NK-92 treated with Interleukin-12 subunit alpha and Interleukin-12 subunit beta, amount 100 ng/mL, for 24 hours (cell line): Measurements from ENCODE around the gene ARCN1.

Experiments
- DNase-seq: peaks from one replicate; lab custom pipeline; 2025; lab: John Stamatoyannopoulos, UW

The ARCN1 gene

GRCh38 chr11:118639899-118640298 is 67.7 kb downstream of the ARCN1 start:
- no peak for DNase-seq

DNA sequence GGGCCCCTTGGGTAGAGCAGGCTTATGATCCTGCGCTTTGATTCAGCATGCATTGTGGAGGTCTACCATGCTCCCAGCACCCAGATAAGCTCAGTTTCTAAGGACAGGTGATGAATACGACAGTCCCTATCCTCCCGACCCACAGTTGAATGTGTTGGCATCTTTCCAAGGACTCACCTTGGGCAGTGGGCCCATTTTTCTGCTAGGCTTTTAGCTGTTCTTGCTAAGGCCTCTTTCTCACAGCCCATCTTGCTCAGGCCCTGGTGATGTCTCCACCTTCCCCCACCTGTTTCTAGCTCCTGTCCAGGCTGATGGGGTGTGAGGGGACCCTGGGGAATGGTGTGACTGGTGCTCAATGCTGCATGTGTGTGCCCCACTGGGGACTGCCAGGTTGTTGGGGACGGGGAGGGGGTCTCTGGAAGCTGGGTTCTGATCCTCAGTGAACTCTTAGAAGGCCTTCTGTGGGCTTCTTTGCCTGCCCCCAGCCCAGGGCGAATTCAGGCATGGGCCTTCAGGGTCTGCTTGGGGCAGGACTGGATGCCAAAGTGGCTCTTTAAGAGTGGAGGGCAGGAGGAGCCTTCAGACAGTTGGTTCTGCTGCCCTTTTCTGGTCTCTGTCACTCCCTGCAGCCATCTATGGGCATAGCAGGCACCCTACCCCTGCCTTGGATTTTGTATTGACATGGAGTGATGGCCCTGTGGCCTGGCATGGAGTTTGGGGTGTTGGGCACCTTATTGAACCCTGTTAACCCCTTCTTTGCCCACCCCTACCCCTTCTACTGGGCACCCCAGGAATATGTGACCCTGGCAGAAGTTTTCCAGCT is 68.3 kb downstream of the ARCN1 start:
- no peak for DNase-seq

GRCh38 chr11:118641397-118642019 is 69.3 kb downstream of the ARCN1 start:
- no peak for DNase-seq

DNA sequence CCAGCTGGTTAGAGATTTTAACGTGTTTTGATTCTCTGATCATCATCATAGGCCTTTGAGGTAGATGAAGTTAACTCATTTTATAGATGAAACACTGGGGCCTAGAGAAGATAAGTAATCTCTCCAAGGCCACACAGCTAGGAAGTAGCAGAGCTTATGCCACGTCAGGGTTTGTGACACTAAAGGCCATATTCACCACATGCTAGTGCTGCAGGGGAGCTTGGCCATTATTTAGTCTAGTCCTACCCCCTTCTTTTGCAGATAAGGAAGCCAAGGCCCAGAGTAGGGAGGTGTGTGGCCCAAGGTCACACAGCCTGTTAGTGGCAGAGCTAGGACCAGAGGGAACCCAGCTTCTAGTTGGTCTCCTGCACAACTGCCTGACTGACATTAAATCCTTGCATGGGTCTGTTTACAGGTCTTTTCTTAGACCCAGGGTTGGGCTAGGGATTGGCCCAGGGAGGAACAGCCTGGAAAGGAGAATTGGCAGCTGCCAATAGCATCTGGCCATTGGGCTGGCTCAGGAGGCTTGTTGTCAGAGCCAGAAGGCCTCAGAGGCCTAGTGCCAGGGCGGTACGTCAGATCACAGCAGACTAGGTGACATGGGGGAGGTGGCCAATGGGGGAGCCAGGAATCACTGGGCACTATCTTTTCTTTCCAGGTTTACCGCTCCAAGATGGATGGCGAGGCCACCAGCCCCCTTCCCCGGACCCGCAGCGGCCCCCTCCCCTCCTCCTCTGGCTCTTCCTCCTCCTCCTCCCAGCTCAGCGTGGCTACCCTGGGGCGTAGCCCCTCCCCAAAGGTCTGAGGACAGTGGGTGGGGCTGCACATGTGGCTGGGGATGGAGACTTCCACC is 71.2 kb downstream of the ARCN1 start:
- no peak for DNase-seq

DNA sequence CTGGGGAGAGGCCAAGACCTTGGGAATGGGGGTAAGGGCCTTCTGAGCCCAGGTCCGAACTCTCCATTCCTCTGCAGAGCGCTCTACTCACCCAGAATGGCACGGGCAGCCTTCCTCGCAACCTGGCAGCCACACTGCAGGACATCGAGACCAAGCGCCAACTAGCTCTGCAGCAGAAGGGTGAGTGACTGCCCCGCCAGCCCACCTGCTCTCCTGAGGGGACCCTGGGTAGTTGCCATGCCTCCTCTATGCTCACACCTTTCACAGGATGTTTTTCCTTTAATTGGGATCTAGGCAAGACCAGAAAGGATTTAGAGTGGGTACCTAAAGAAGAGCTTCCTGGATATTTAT is 71.8 kb downstream of the ARCN1 start:
- DNase-seq: no peak

- DNase-seq: no peak
These were observed 72.3 kb downstream of the ARCN1 start for GRCh38 chr11:118644496-118644895.

DNA sequence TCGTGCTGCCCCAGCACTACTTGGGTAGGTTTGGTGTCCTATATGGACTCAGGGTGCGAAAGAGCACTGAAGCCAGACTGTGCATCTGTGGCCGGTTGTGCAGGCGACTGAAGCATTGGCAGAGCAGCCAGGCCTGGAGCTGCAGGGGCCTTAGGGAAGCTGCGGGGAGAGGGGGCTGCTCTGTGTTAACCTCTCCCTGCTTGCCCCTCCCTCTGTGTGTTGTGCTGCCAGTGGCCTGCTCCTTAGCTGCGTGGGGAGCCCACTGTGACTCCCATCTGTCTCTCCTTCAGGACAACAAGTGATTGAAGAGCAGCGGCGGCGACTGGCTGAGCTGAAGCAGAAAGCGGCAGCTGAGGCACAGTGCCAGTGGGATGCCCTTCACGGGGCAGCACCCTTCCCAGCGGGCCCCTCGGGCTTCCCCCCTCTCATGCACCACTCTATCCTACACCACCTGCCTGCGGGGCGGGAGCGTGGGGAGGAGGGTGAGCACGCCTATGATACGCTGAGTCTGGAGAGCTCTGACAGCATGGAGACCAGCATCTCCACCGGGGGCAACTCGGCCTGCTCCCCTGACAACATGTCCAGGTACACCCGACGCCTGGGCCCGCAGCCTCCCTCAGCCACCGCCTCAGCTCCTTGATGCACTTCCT is 73.0 kb downstream of the ARCN1 start:
- no peak for DNase-seq

DNA sequence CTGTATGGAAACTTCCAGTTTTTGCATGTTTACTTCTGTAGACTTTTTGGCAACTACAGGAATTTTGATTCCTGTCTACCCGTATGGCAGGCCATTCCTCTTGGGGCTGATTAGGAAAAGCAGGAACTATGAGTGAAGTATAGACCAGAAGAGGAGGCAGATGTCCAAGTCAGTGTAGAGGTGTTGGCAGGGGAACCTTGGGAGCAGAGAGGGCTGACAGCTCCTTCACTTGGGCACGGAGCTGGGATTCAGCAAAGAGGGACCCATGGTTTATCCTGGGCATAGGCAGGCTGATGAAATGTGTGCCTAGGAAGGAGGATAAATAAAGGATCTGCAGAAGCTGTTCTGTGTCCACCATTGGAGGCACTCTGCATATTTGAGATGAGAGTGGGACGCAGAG is 74.2 kb downstream of the ARCN1 start:
- no peak for DNase-seq

- DNase-seq: no peak
These were observed 76.1 kb downstream of the ARCN1 start for GRCh38 chr11:118648291-118648690.

DNA sequence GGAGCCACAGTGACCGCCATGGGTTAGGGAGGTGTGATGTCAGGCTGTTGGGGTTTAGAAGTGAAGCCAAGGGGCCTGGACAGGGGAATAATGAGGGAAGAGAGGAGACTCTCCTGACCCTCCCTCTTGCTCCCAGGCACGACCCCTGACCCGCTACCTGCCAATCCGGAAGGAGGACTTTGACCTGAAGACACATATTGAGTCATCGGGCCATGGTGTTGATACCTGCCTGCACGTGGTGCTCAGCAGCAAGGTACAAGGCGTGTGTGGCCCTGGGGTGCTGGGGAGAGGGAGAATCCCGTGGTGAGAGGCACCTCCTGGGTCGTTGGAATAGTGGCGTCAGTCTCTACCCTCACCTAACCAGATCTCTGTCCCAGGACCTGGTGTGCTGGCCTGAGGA is 77.7 kb downstream of the ARCN1 start:
- DNase-seq: no peak

DNA sequence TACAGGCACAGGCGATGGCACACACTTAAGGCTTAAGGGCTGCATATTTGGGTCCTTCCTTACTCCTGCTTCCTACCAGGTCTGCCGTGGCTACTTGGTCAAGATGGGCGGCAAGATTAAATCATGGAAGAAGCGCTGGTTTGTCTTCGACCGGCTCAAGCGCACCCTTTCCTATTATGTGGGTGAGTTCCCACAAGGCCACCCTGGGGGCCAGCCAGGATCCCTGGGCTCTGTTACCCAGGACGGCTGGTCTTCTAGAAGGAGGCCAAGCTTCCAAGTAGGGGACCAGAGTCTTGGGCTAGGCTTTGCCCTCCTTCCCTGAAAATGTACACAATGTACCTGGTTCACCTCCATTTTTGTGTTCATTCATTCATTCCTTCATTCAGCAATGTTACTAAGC is 78.2 kb downstream of the ARCN1 start:
- no peak for DNase-seq

- no peak for DNase-seq
These were observed 79.6 kb downstream of the ARCN1 start for GRCh38 chr11:118651820-118652219.
